A549 (cell line): ENCODE results near the gene INPP5A. TPM values are rescaled to one million over a fixed set of nuclear protein-coding genes. Genes with fewer than 3 reads are reported as not detected.

Experiments used
- ATAC-seq, 2 experiments: fragments of 200-7000 bp in 1 of 2; fragments of >200 bp in 1 of 2; cut with Nextera tagmentation in 1 of 2; cut with Tn5 transposase in 1 of 2; 3 replicates each; pipeline versions ENCODE4 v1.8.0 to v1.9.1; 2018 to 2020; ENCODE audit warnings: mild to moderate bottlenecking in 1 of 2, moderate library complexity in 1 of 2
- CTCF ChIA-PET: fragments of 300-600 bp; sonication (Branson Sonifier 250); formaldehyde crosslinking; extraction: SDS; loops from one replicate; lab custom pipeline; 2021; ENCODE audit warnings: antibody characterized with exemption, inconsistent platforms; lab: Yijun Ruan, JAX
- POLR2A ChIA-PET: fragments of 350-600 bp; formaldehyde crosslinking; extraction: SDS; loops from one replicate; lab custom pipeline; 2021; ENCODE audit warnings: antibody characterized with exemption, inconsistent platforms; lab: Yijun Ruan, JAX
- DNase-seq, 2 experiments: peaks; one replicate each; pipeline versions ENCODE4 v3.0.0 to v3.0.0-alpha.2; 2011 to 2016; ENCODE audit warnings: low read depth in 1 of 2, low spot score in 1 of 2
- FAIRE-seq: peaks from 2 replicates; lab custom pipeline; 2011; peaks lifted over from hg19 to GRCh38; lab: Jason Lieb, UNC
- H3K27ac ChIP-seq, 2 experiments: fragments of >200 bp; sonication (Bioruptor Twin); formaldehyde crosslinking; 3 replicates each; pipeline ENCODE4 v1.5.1; 2016 to 2017
- H3K4me1 ChIP-seq: fragments of >200 bp; sonication (Bioruptor Twin); formaldehyde crosslinking; 3 replicates; pipeline ENCODE4 v1.6.1; 2016
- H3K4me2 ChIP-seq: fragments of >200 bp; sonication (Bioruptor Twin); formaldehyde crosslinking; 3 replicates; pipeline ENCODE4 v1.6.1; 2016
- H3K4me3 ChIP-seq: fragments of >200 bp; sonication (Bioruptor Twin); formaldehyde crosslinking; 3 replicates; pipeline ENCODE4 v1.5.1; 2016
- H3K9me3 ChIP-seq: fragments of >200 bp; sonication (Bioruptor Twin); formaldehyde crosslinking; 3 replicates; pipeline ENCODE4 v1.6.1; 2016
- BHLHE40 ChIP-seq: IDR thresholded peaks from 2 replicates; pipeline ENCODE4 v1.6.1; 2012; ENCODE audit warnings: low read depth, low read length, inconsistent platforms
- CBX8 ChIP-seq: fragments of 200-600 bp; sonication (generic); IDR thresholded peaks from 2 replicates; pipeline ENCODE4 v1.6.1; 2016
- CEBPB ChIP-seq, 2 experiments: fragments of >200 bp in 1 of 2; sonication (Bioruptor Twin) in 1 of 2; formaldehyde crosslinking in 1 of 2; IDR thresholded peaks; 2 replicates each; pipeline ENCODE4 v1.6.1; 2012 to 2016
- CHD4 ChIP-seq: fragments of 200-600 bp; sonication (generic); IDR thresholded peaks from 2 replicates; pipeline ENCODE4 v1.6.1; 2016; ENCODE audit warnings: antibody characterized with exemption, mild to moderate bottlenecking, borderline replicate concordance
- CTCF ChIP-seq: fragments of >200 bp; sonication (Bioruptor Twin); formaldehyde crosslinking; IDR thresholded peaks from 3 replicates; pipeline ENCODE4 v1.5.1; 2016
- E2F6 ChIP-seq: IDR thresholded peaks from 2 replicates; pipeline ENCODE4 v1.6.1; 2012; ENCODE audit warnings: low read depth, borderline replicate concordance
- FOSL2 ChIP-seq, 2 experiments: fragments of 450-650 bp in 1 of 2; fragments of >200 bp in 1 of 2; sonication (Bioruptor Twin) in 1 of 2; formaldehyde crosslinking; IDR thresholded peaks; 2 replicates each; pipeline versions ENCODE4 v1.5.0 to v1.6.1; 2016 to 2020; ENCODE audit warnings: mild to moderate bottlenecking in 1 of 2, moderate library complexity in 1 of 2
- FOXS1 ChIP-seq: fragments of 250-450 bp; sonication (Bioruptor Pico); IDR thresholded peaks from 2 replicates; pipeline ENCODE4 v1.5.0; 2020; ENCODE audit warnings: mild to moderate bottlenecking, moderate library complexity
- GATA3 ChIP-seq: IDR thresholded peaks from 2 replicates; pipeline ENCODE4 v1.6.1; 2012; ENCODE audit warnings: borderline replicate concordance
- HDAC2 ChIP-seq: fragments of 200-600 bp; sonication (generic); IDR thresholded peaks from 2 replicates; pipeline ENCODE4 v1.6.1; 2016
- HOXA7 ChIP-seq: fragments of 250-450 bp; sonication (Bioruptor Pico); IDR thresholded peaks from 2 replicates; pipeline ENCODE4 v1.5.0; 2020; ENCODE audit warnings: mild to moderate bottlenecking, moderate library complexity
- HOXB5 ChIP-seq: fragments of 250-450 bp; sonication (Bioruptor Pico); IDR thresholded peaks from 2 replicates; pipeline ENCODE4 v1.5.0; 2020; ENCODE audit warnings: mild to moderate bottlenecking, moderate library complexity
- KDM1A ChIP-seq: fragments of 200-600 bp; sonication (generic); IDR thresholded peaks from 2 replicates; pipeline ENCODE4 v1.6.1; 2016; ENCODE audit warnings: low read depth, mild to moderate bottlenecking
- NFE2L2 ChIP-seq: fragments of 150-350 bp; conservative IDR thresholded peaks from 2 replicates; pipeline ENCODE4 v1.6.1; 2014; ENCODE audit warnings: low read length
- NPAS2 ChIP-seq: fragments of 250-450 bp; sonication (Bioruptor Pico); IDR thresholded peaks from 2 replicates; pipeline ENCODE4 v1.8.0; 2022; ENCODE audit warnings: mild to moderate bottlenecking, moderate library complexity, borderline replicate concordance
- RCOR1 ChIP-seq: fragments of 150-350 bp; IDR thresholded peaks from 2 replicates; pipeline ENCODE4 v1.6.1; 2014; ENCODE audit warnings: antibody characterized with exemption, low read length, low read depth
- TP53 ChIP-seq: fragments of 250-450 bp; sonication (Bioruptor Pico); IDR thresholded peaks from 2 replicates; pipeline ENCODE4 v1.5.0; 2021; ENCODE audit warnings: mild to moderate bottlenecking, moderate library complexity
- USF2 ChIP-seq: fragments of 450-650 bp; IDR thresholded peaks from 2 replicates; pipeline ENCODE4 v1.6.1; 2014; ENCODE audit warnings: antibody characterized with exemption
- ZSCAN20 ChIP-seq: fragments of 250-450 bp; sonication (Bioruptor Pico); IDR thresholded peaks from 2 replicates; pipeline ENCODE4 v1.8.0; 2022; ENCODE audit warnings: mild to moderate bottlenecking, moderate library complexity
- WGBS: methylation state at CpG from one replicate; pipeline ENCODE4 v1.1.6; 2017; ENCODE audit errors: missing lambda C conversion rate; 5-methylcytosine and 5-hydroxymethylcytosine counted together
- polyA plus RNA-seq, 4 experiments: library from polyadenylated mRNA; depleted of rRNA in 3 of 4; stranded (reverse); fragments of >200 nt; fragmentation: RNase III in 1 of 4; extraction: RNeasy Plus Mini Kit Qiagen cat#74134 plus additional on column Dnase treatment in 1 of 4; gene quantifications; 2 replicates in 3 of 4; 3 replicates in 1 of 4; pipeline ENCODE4 v1.2.3, GENCODE V29; 2011 to 2017
- TF ChIP-seq, protein P1 (sequence below): IDR thresholded peaks from 2 replicates; pipeline ENCODE4 v1.6.1; 2012

INPP5A gene
- polyA plus RNA-seq, 2 of the 4 experiments (the other 2 are of a cell fraction), result 13.7 to 15.1 TPM

DNA sequence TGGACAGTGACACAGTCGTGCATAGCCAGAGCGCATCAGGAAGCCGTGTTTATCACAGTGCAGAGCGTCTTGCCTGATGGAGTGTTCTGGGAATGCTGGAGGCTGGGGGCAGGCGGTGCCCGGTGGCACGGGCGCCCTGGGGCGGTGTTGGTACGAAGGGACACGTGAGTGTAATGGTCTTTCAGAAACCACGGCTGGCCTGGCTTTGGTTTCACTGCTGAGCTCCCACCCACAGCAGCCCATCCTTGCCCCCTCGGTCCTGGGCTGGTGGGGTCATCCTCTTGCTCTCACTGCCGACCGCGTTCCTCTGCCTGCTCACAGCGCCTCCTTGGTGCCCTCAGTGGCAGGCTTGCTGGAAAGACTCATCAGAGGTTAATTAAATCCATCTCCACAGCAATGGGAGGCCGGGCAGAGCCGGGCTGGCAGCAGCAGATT lies 197.8 kb downstream of the INPP5A start:
- ChIA-PET POLR2A (no interaction called here), CTCF (no interaction called here)
- H3K27ac ChIP-seq, result no peak overlapping the region
- no peak for DNase-seq
- no peaks in the 10 kb centered on the region for H3K9me3 ChIP-seq
- no peak overlapping the region for H3K4me2 ChIP-seq
- no peak for FAIRE-seq
- ATAC-seq, result no peak
- H3K4me3 ChIP-seq, result no peak overlapping the region
- TF ChIP-seq HOXB5 (CRISPR knock-in tag) (no peak), USF2 (no peak), FOSL2 (IDR thresholded peaks at IDR 0.05) (no peak), FOSL2 (CRISPR knock-in tag; IDR thresholded peaks at IDR 0.05) (no peak)
- 87% methylated on average over 19 of the region's 19 CpGs for WGBS
- no peaks in the 10 kb centered on the region for H3K4me1 ChIP-seq

DNA sequence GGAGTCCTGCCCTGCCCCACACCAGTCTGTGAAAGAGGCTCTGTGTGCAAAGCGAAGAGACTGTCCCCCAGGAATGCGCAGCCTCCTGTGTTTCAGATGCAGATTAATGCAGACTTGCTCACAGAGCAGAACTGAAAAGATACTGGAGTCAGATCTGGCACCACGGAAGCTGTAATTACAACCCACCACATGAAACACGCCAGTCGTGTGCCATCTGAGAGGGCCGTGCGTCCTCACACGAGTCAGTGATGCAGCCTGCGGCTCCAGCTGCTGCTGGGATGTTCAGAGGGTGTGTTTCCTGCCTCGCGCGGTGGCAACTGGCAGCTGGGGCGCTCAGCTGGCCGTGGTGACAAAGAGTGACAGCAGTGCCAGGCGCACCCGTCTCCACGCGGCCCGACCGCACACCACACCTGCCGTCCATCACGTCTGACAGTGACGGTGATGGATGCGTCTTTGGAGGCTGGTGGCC lies 198.4 kb downstream of the INPP5A start:
- Histone ChIP-seq H3K4me2 (no peak overlapping the region), H3K4me3 (no peak overlapping the region), H3K4me1 (no peaks in the 10 kb centered on the region), H3K27ac (no peak overlapping the region), H3K9me3 (no peaks in the 10 kb centered on the region)
- WGBS, result 92% methylated on average over 24 of the region's 24 CpGs
- TF ChIP-seq CEBPB (IDR thresholded peaks at IDR 0.05) (no peak), TP53 (CRISPR knock-in tag) (no peak), GATA3 (no peak), NFE2L2 (no peak), KDM1A (no peak), CTCF (no peak), BHLHE40 (no peak), CHD4 (no peak), RCOR1 (no peak), E2F6 (no peak), HDAC2 (no peak), FOXS1 (CRISPR knock-in tag) (no peak), NPAS2 (CRISPR knock-in tag) (no peak)
- FAIRE-seq, result no peak
- no peak for DNase-seq
- no peak for ATAC-seq
- ChIA-PET CTCF (no interaction called here), POLR2A (no interaction called here)

DNA sequence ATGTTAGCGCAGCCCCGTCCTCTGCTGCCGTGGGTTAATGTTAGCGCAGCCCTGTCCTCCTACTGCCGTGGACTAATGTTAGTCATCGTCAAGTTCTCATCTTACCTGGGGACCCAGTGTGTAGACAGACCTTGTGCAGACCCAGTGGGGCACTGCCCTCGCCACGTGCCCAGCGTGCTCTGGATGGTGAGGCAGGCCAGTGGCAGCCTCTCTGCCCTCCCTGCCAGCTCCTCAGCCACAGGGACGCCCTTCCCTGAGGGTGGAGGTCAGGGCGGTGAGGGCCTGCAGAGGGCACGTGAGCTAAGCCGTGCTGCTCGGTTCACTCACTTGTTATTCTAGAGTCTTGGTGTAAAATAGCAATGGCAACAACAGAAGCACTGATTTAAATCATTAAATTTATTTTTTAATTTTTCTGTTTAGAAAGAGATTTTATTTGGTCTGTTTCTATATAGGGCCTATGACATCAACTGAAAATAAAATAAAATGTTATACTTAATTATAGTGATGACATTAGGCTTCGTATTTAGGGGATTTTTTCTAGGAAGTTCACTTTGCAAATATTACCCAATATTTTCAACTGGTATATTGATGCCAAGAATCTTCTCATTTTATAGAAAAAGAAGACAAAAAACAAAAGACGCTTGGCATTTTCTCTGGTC lies 199.9 kb downstream of the INPP5A start:
- ChIA-PET POLR2A (no interaction called here), CTCF (no interaction called here)
- H3K9me3 ChIP-seq, result no peaks in the 10 kb centered on the region
- H3K4me1 ChIP-seq, result no peaks in the 10 kb centered on the region
- H3K4me3 ChIP-seq, result no peak overlapping the region
- TF ChIP-seq NFE2L2 (no peak), CBX8 (no peak), HOXB5 (CRISPR knock-in tag) (no peak), ZSCAN20 (CRISPR knock-in tag) (no peak), HOXA7 (no peak), CTCF (no peak), E2F6 (no peak), CEBPB (IDR thresholded peaks at IDR 0.05) (no peak)
- TF ChIP-seq, protein P1, sequence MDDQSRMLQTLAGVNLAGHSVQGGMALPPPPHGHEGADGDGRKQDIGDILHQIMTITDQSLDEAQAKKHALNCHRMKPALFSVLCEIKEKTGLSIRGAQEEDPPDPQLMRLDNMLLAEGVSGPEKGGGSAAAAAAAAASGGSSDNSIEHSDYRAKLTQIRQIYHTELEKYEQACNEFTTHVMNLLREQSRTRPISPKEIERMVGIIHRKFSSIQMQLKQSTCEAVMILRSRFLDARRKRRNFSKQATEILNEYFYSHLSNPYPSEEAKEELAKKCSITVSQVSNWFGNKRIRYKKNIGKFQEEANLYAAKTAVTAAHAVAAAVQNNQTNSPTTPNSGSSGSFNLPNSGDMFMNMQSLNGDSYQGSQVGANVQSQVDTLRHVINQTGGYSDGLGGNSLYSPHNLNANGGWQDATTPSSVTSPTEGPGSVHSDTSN, result no peak
- TF ChIP-seq, all 56 proteins: peak for 0
- 95% methylated on average over 13 of the region's 16 CpGs for WGBS
- no peak for ATAC-seq
- no peak for FAIRE-seq
- Histone ChIP-seq H3K27ac (no peak overlapping the region), H3K4me2 (no peak overlapping the region)
- no peak for DNase-seq
